Ishikawa (cell line): ENCODE results near the gene CADPS.

Experiments
- EGR1 ChIP-seq: IDR thresholded peaks from 2 replicates; pipeline ENCODE4 v1.6.1; 2012
- REST ChIP-seq: IDR thresholded peaks from 2 replicates; pipeline ENCODE4 v1.6.1; 2012; ENCODE audit warnings: low read depth, mild to moderate bottlenecking
- TEAD4 ChIP-seq: IDR thresholded peaks from 2 replicates; pipeline ENCODE4 v1.6.1; 2012
- ZBTB7A ChIP-seq: IDR thresholded peaks from 2 replicates; pipeline ENCODE4 v1.6.1; 2012; ENCODE audit warnings: low read depth

- no peak for TF ChIP-seq ZBTB7A
- TF ChIP-seq TEAD4: no peak
- no peak for TF ChIP-seq REST
- TF ChIP-seq EGR1: no peak
Observed at GRCh38 chr3:62475306-62475705, 399.9 kb downstream of the CADPS start.
